Esophagus squamous epithelium (tissue), 4 donors: ENCODE measurements around the gene INSYN2B.

Source experiments
- CTCF ChIP-seq, 6 experiments: fragments of 450-650 bp in 4 of 6; fragments of 200-600 bp in 2 of 6; sonication (generic) in 2 of 6; IDR thresholded peaks; one replicate each; pipeline ENCODE4 v1.5.1; 2016 to 2019; ENCODE audit warnings: antibody characterized with exemption in 6 of 6, mild to moderate bottlenecking in 4 of 6, moderate library complexity in 4 of 6
- POLR2A ChIP-seq, 4 donors: fragments of 450-650 bp; IDR thresholded peaks; one replicate each; pipeline ENCODE4 v1.6.1; 2017; ENCODE audit warnings: antibody characterized with exemption in 4 of 4, mild to moderate bottlenecking in 4 of 4, moderate library complexity in 3 of 4

- TF ChIP-seq CTCF (IDR thresholded peaks at IDR 0.05) = no peak
- TF ChIP-seq POLR2A (IDR thresholded peaks at IDR 0.05) = no peak
Observed at GRCh38 chr5:169958278-169958677, 22.0 kb downstream of the INSYN2B start.
